ENCODE measurements around the gene GDF10. TPM values are rescaled to one million over a fixed set of nuclear protein-coding genes. Genes with fewer than 3 reads are reported as not detected.

The GDF10 gene
- total and polyA plus RNA-seq, 2 of the 13 experiments (the other 11 are each of a cell fraction or from before 2014, with no cell fraction given) = 0.03 TPM; not detected in 1

DNA sequence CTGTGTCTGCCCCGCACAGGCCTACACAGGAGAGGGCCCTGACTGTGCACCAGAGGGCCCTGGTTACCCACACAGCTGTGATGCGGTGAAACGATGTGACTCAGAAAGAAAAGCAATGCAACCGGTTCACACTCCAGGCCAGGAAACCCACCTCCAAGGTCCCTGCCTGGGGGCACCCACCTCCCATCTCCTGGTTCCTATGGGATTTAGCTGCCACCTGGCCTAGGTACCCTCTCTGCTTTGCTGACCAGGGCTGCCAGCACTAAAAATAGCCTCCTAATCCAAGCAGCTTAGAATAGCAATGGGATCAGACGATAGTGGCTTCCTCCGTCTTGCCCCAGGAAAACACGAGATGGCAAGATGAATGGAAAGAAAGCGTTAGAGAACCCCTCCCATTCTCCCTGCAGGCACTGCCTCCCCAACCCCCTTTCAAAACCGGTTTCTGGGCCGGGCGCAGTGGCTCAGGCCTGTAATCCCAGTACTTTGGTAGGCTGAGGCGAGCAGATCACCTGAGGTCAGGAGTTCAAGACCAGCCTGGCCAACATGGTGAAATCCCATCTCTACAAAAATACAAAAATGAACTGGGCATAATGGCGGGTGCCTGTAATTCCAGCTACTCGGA, 60.5 kb downstream of the GDF10 start (continued):
- TF ChIP-seq, protein P1, sequence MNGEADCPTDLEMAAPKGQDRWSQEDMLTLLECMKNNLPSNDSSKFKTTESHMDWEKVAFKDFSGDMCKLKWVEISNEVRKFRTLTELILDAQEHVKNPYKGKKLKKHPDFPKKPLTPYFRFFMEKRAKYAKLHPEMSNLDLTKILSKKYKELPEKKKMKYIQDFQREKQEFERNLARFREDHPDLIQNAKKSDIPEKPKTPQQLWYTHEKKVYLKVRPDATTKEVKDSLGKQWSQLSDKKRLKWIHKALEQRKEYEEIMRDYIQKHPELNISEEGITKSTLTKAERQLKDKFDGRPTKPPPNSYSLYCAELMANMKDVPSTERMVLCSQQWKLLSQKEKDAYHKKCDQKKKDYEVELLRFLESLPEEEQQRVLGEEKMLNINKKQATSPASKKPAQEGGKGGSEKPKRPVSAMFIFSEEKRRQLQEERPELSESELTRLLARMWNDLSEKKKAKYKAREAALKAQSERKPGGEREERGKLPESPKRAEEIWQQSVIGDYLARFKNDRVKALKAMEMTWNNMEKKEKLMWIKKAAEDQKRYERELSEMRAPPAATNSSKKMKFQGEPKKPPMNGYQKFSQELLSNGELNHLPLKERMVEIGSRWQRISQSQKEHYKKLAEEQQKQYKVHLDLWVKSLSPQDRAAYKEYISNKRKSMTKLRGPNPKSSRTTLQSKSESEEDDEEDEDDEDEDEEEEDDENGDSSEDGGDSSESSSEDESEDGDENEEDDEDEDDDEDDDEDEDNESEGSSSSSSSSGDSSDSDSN (CRISPR knock-in tag; IDR thresholded peaks at IDR 0.05) = no peak
- no peak for TF ChIP-seq ZSCAN9 (CRISPR knock-in tag; IDR thresholded peaks at IDR 0.05; ENCODE audit: borderline replicate concordance)
- no peak for TF ChIP-seq PCBP1 (IDR thresholded peaks at IDR 0.05; ENCODE audit: borderline replicate concordance, low read depth, low read length)
- no peak for TF ChIP-seq ZMYM4 (CRISPR knock-in tag; IDR thresholded peaks at IDR 0.05)
- no peak for TF ChIP-seq NCOR1 (IDR thresholded peaks at IDR 0.05; ENCODE audit: borderline replicate concordance, low read length)

DNA sequence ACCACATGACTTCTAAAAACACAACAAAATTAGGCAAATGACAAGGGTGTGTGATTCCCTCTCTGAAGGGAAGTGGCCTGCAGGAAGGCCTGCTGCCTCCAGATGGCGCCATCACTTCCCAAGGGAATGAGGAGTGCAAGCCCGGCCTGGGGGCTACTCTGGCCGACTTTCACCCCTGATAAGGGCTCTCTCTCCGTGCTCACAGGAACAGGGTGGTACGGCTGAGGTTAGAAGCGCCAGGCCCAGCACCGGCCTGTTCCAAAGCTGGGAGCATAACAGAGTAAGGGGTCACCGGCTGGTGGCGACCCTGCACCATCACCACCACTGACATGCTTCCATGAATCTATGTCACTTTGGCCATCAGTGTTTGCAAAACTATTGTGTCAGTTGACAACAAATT, 61.3 kb downstream of the GDF10 start:
- Histone ChIP-seq H3K79me2 (ENCODE audit: insufficient read depth, low read length) (no peaks in the 10 kb centered on the region), H3K36me3 (replicated peaks in 1 of 2; ENCODE audit: control insufficient read depth in 1 of 2, insufficient read depth in 2 of 2, low read length in 2 of 2) (no peaks in the 10 kb centered on the region), H3K9me3 (ENCODE audit: low read length) (no peaks in the 10 kb centered on the region), H3K4me2 (ENCODE audit: low read depth, low read length) (no peak overlapping the region), H3K4me3 (replicated peaks in 1 of 3; ENCODE audit: insufficient read depth in 1 of 3, low read depth in 2 of 3, low read length in 3 of 3) (no peak overlapping the region), H3K27ac (ENCODE audit: extremely low read length, insufficient read depth, low read length) (no peak overlapping the region), H3K4me1 (ENCODE audit: insufficient read depth, low read length) (peaks cover 10% of the 10 kb centered on the region; the same call in 1 of the 2 replicates), H4K20me1 (ENCODE audit: insufficient read depth, low read length) (no peaks in the 10 kb centered on the region), H3K9ac (ENCODE audit: insufficient read depth, low read depth, low read length) (no peak overlapping the region), H3K27me3 (ENCODE audit: control insufficient read depth in 1 of 2, insufficient read depth in 2 of 2, low read length in 2 of 2) (no peaks in the 10 kb centered on the region; a peak in 2 of 5 replicates), H2AFZ (ENCODE audit: low read length) (no peak overlapping the region)
- in situ Hi-C loops (cut with HindIII; ENCODE audit: extremely low pct_ligation_motif_present, low pct_unique_long_range_greater_than_20kb) (no loop called here), intact Hi-C loops (cut with micrococcal nuclease; ENCODE audit: unreplicated experiment) (no loop called here)
- ChIA-PET CTCF (ENCODE audit: low intra/inter-chr PET ratio, low total read pairs) (no interaction called here), POLR2A (no interaction called here)
- ATAC-seq = peak; percentile 74
- WGBS (ENCODE audit: low lambda C conversion rate) = 0% methylated on average over 2 of the region's 9 CpGs
- peak; percentile 10 for DNase-seq (ENCODE audit: low spot score)
- no TSS peak for BruUV-seq (replicated peaks)
- FAIRE-seq = no peak
- TF ChIP-seq ZMYM3 (CRISPR knock-in tag; IDR thresholded peaks at IDR 0.05) (no peak), MIER3 (CRISPR knock-in tag; IDR thresholded peaks at IDR 0.05; ENCODE audit: borderline replicate concordance) (no peak)
- TF ChIP-seq, protein P2, sequence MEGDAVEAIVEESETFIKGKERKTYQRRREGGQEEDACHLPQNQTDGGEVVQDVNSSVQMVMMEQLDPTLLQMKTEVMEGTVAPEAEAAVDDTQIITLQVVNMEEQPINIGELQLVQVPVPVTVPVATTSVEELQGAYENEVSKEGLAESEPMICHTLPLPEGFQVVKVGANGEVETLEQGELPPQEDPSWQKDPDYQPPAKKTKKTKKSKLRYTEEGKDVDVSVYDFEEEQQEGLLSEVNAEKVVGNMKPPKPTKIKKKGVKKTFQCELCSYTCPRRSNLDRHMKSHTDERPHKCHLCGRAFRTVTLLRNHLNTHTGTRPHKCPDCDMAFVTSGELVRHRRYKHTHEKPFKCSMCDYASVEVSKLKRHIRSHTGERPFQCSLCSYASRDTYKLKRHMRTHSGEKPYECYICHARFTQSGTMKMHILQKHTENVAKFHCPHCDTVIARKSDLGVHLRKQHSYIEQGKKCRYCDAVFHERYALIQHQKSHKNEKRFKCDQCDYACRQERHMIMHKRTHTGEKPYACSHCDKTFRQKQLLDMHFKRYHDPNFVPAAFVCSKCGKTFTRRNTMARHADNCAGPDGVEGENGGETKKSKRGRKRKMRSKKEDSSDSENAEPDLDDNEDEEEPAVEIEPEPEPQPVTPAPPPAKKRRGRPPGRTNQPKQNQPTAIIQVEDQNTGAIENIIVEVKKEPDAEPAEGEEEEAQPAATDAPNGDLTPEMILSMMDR (CRISPR knock-in tag; IDR thresholded peaks at IDR 0.05) = peak; percentile 76
- TF ChIP-seq, protein P3, sequence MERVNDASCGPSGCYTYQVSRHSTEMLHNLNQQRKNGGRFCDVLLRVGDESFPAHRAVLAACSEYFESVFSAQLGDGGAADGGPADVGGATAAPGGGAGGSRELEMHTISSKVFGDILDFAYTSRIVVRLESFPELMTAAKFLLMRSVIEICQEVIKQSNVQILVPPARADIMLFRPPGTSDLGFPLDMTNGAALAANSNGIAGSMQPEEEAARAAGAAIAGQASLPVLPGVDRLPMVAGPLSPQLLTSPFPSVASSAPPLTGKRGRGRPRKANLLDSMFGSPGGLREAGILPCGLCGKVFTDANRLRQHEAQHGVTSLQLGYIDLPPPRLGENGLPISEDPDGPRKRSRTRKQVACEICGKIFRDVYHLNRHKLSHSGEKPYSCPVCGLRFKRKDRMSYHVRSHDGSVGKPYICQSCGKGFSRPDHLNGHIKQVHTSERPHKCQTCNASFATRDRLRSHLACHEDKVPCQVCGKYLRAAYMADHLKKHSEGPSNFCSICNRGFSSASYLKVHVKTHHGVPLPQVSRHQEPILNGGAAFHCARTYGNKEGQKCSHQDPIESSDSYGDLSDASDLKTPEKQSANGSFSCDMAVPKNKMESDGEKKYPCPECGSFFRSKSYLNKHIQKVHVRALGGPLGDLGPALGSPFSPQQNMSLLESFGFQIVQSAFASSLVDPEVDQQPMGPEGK (CRISPR knock-in tag; IDR thresholded peaks at IDR 0.05) = peak; percentile 20; the same call in 1 of the 2 replicates
- TF ChIP-seq, protein P4, sequence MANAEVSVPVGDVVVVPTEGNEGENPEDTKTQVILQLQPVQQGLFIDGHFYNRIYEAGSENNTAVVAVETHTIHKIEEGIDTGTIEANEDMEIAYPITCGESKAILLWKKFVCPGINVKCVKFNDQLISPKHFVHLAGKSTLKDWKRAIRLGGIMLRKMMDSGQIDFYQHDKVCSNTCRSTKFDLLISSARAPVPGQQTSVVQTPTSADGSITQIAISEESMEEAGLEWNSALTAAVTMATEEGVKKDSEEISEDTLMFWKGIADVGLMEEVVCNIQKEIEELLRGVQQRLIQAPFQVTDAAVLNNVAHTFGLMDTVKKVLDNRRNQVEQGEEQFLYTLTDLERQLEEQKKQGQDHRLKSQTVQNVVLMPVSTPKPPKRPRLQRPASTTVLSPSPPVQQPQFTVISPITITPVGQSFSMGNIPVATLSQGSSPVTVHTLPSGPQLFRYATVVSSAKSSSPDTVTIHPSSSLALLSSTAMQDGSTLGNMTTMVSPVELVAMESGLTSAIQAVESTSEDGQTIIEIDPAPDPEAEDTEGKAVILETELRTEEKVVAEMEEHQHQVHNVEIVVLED (CRISPR knock-in tag; IDR thresholded peaks at IDR 0.05; ENCODE audit: borderline replicate concordance) = no peak
- TF ChIP-seq, protein P5, sequence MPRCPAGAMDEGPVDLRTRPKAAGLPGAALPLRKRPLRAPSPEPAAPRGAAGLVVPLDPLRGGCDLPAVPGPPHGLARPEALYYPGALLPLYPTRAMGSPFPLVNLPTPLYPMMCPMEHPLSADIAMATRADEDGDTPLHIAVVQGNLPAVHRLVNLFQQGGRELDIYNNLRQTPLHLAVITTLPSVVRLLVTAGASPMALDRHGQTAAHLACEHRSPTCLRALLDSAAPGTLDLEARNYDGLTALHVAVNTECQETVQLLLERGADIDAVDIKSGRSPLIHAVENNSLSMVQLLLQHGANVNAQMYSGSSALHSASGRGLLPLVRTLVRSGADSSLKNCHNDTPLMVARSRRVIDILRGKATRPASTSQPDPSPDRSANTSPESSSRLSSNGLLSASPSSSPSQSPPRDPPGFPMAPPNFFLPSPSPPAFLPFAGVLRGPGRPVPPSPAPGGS (CRISPR knock-in tag; IDR thresholded peaks at IDR 0.05) = 0 out of 2 replicates have a peak, but pooled peaks have one; percentile 29

All from HepG2 (cell line).